SK-N-SH (cell line): ENCODE data around the gene PEA15.

ENCODE experiments used
- CTCF ChIP-seq: fragments of 200-600 bp; sonication (generic); IDR thresholded peaks from 2 replicates; pipeline ENCODE4 v1.6.1; 2017; ENCODE audit warnings: antibody characterized with exemption, mild to moderate bottlenecking, moderate library complexity
- RFX5 ChIP-seq: IDR thresholded peaks from 2 replicates; pipeline ENCODE4 v1.6.1; 2012; ENCODE audit warnings: mild to moderate bottlenecking, improper control_type of control experiment, low read length

DNA sequence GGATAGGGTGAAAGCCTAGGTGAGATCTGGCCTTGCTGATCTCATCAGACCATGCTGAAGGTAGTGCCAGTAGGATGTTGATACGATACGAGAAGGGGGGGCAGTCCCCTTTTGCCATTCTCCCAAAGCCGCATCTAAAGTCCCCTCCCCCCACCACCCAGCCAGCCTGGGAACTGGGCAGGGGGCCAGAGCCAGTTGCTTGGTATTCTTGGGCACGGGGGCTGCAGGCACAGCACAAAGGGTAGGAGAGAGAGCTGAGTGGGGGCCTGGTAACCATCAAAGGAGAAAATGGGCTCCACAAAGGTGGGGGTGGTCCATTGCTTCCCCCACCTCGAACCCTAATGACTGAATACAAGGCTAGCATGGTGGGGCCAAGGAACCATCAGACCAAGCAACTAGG lies 5.4 kb downstream of the PEA15 start:
- no peak for TF ChIP-seq CTCF
- no peak for TF ChIP-seq RFX5
